ENCODE data around the gene SMIM15.

The SMIM15 gene

GRCh38 chr5:61141801-61142200 lies 20.5 kb downstream of the SMIM15 start:
- Histone ChIP-seq H3K9me3 (no peaks in the 10 kb centered on the region), H3K4me1 (no peaks in the 10 kb centered on the region), H3K27ac (no peak overlapping the region), H3K27me3 (no peaks in the 10 kb centered on the region), H3K4me3 (no peak overlapping the region), H3K36me3 (no peaks in the 10 kb centered on the region)
- intact Hi-C loops (cut with DNase I; ENCODE audit: low total_unique reads) = no loop called here
- TF ChIP-seq, protein P1, sequence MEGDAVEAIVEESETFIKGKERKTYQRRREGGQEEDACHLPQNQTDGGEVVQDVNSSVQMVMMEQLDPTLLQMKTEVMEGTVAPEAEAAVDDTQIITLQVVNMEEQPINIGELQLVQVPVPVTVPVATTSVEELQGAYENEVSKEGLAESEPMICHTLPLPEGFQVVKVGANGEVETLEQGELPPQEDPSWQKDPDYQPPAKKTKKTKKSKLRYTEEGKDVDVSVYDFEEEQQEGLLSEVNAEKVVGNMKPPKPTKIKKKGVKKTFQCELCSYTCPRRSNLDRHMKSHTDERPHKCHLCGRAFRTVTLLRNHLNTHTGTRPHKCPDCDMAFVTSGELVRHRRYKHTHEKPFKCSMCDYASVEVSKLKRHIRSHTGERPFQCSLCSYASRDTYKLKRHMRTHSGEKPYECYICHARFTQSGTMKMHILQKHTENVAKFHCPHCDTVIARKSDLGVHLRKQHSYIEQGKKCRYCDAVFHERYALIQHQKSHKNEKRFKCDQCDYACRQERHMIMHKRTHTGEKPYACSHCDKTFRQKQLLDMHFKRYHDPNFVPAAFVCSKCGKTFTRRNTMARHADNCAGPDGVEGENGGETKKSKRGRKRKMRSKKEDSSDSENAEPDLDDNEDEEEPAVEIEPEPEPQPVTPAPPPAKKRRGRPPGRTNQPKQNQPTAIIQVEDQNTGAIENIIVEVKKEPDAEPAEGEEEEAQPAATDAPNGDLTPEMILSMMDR (IDR thresholded peaks at IDR 0.05) = no peak
- no peak for DNase-seq

GRCh38 chr5:61139931-61140330 lies 22.3 kb downstream of the SMIM15 start:
- intact Hi-C loops (cut with DNase I; ENCODE audit: low total_unique reads) = no loop called here
- DNase-seq = no peak
- Histone ChIP-seq H3K4me1 (no peaks in the 10 kb centered on the region), H3K27me3 (no peaks in the 10 kb centered on the region), H3K9me3 (no peaks in the 10 kb centered on the region), H3K36me3 (no peaks in the 10 kb centered on the region), H3K4me3 (no peak overlapping the region), H3K27ac (no peak overlapping the region)
- TF ChIP-seq, protein P1 (IDR thresholded peaks at IDR 0.05) = no peak

- TF ChIP-seq, protein P1 (IDR thresholded peaks at IDR 0.05) = peak in 1 of 2 experiments; percentile 16
- H3K27ac ChIP-seq = no peak overlapping the region
- H3K4me3 ChIP-seq = no peak overlapping the region
- H3K27me3 ChIP-seq = no peaks in the 10 kb centered on the region
- no peaks in the 10 kb centered on the region for H3K9me3 ChIP-seq
- H3K36me3 ChIP-seq = no peaks in the 10 kb centered on the region
- intact Hi-C loops (cut with DNase I; ENCODE audit: low total_unique reads) = no loop called here
- H3K4me1 ChIP-seq = no peaks in the 10 kb centered on the region
- no peak for DNase-seq
Measured at GRCh38 chr5:61139094-61139873, 23.0 kb downstream of the SMIM15 start.

- Histone ChIP-seq H3K9me3 (no peaks in the 10 kb centered on the region), H3K4me3 (no peak overlapping the region), H3K27ac (no peak overlapping the region), H3K4me1 (no peaks in the 10 kb centered on the region), H3K36me3 (no peaks in the 10 kb centered on the region), H3K27me3 (no peaks in the 10 kb centered on the region)
- DNase-seq = no peak
- intact Hi-C loops (cut with DNase I; ENCODE audit: low total_unique reads) = no loop called here
- TF ChIP-seq, protein P1 (IDR thresholded peaks at IDR 0.05) = no peak
Measured at GRCh38 chr5:61137835-61138234, 24.4 kb downstream of the SMIM15 start.

DNA sequence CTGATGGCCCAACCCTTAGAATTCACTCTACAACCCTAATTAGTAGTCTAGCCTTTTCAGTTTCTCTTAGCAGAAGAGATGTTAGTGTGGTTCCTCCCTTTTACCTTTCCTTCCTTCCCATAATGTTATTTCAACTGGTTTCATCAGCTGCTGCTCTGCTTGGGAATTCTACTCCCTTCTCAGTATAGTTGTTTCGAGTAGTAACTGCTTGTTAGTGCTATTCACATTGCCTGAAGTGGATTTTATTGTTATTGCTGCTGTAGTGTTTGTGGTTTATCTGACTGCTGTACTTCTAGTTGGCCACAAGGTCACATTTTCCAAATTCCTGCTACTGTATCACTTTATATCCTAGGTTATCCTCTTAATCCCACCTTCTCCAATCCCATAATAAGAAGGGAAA lies 29.7 kb downstream of the SMIM15 start:
- TF ChIP-seq, protein P1 (IDR thresholded peaks at IDR 0.05) = no peak
- intact Hi-C loops (cut with DNase I; ENCODE audit: low total_unique reads) = no loop called here

More for the DNA sequence above, 29.7 kb downstream of the SMIM15 start:
- Histone ChIP-seq H3K4me1 (no peaks in the 10 kb centered on the region), H3K36me3 (no peaks in the 10 kb centered on the region), H3K4me3 (no peak overlapping the region), H3K27me3 (no peaks in the 10 kb centered on the region), H3K27ac (no peak overlapping the region), H3K9me3 (no peaks in the 10 kb centered on the region)
- no peak for DNase-seq

Measured in tibial artery (tissue), 4 donors.